NCI-H1694 (cell line): Measurements from ENCODE around the gene PLCG2.
"Not testable (repeated sequence)": the region's sequence is repeated elsewhere in the genome, so short reads cannot be mapped to it uniquely, and the experiment has no call there.

Experiments used
- DNase-seq: peaks from one replicate; lab custom pipeline; 2025; lab: John Stamatoyannopoulos, UW

The PLCG2 gene

GRCh38 chr16:81754858-81755257, 24.2 kb upstream of the PLCG2 start:
- DNase-seq: no peak

- DNase-seq: no peak
Measured at GRCh38 chr16:81755915-81756614, 23.0 kb upstream of the PLCG2 start.

GRCh38 chr16:81756615-81757356, 22.3 kb upstream of the PLCG2 start:
- no peak for DNase-seq

- DNase-seq: no peak
Measured at GRCh38 chr16:81758376-81758775, 20.7 kb upstream of the PLCG2 start.

GRCh38 chr16:81762322-81762721, 16.8 kb upstream of the PLCG2 start:
- not testable (repeated sequence) for DNase-seq

- no peak for DNase-seq
Measured at GRCh38 chr16:81765111-81765919, 13.8 kb upstream of the PLCG2 start.

- no peak for DNase-seq
Measured at GRCh38 chr16:81765969-81766368, 13.1 kb upstream of the PLCG2 start.

GRCh38 chr16:81767987-81768592, 11.0 kb upstream of the PLCG2 start:
- no peak for DNase-seq

- no peak for DNase-seq
Measured at GRCh38 chr16:81770008-81770407, 9.1 kb upstream of the PLCG2 start.

- no peak for DNase-seq
Measured at GRCh38 chr16:81774348-81774747, 4.7 kb upstream of the PLCG2 start.

- no peak for DNase-seq
Measured at GRCh38 chr16:81775570-81775969, 3.5 kb upstream of the PLCG2 start.

GRCh38 chr16:81778231-81778630, 860 bp upstream of the PLCG2 start:
- DNase-seq: no peak

- no peak for DNase-seq
Measured at GRCh38 chr16:81779536-81780320, 637 bp downstream of the PLCG2 start.

- no peak for DNase-seq
Measured at GRCh38 chr16:81780350-81780749, 1.3 kb downstream of the PLCG2 start.

- DNase-seq: no peak
Measured at GRCh38 chr16:81782236-81782635, 3.1 kb downstream of the PLCG2 start.

- DNase-seq: no peak
Measured at GRCh38 chr16:81784072-81784795, 5.1 kb downstream of the PLCG2 start.

GRCh38 chr16:81785138-81785924, 6.2 kb downstream of the PLCG2 start:
- no peak for DNase-seq

GRCh38 chr16:81786321-81786720, 7.2 kb downstream of the PLCG2 start:
- no peak for DNase-seq

- DNase-seq: no peak
Measured at GRCh38 chr16:81786868-81787267, 7.8 kb downstream of the PLCG2 start.

GRCh38 chr16:81787659-81788058, 8.6 kb downstream of the PLCG2 start:
- DNase-seq: no peak
